HEK293T (cell line): ENCODE results near the gene BTK.

Experiments used
- CTCF ChIA-PET: fragments of 350-600 bp; formaldehyde crosslinking; extraction: SDS; loops from one replicate; lab custom pipeline; 2021; ENCODE audit warnings: antibody characterized with exemption, inconsistent platforms; lab: Yijun Ruan, JAX
- POLR2A ChIA-PET: fragments of 350-600 bp; formaldehyde crosslinking; extraction: SDS; loops from one replicate; lab custom pipeline; 2020; ENCODE audit warnings: antibody characterized with exemption, inconsistent platforms; lab: Yijun Ruan, JAX
- DNase-seq: peaks from one replicate; pipeline ENCODE4 v3.0.0; 2012; ENCODE audit warnings: mixed read lengths; ENCODE audit errors: extremely low spot score
- ARNT ChIP-seq: fragments of 450-650 bp; IDR thresholded peaks from 2 replicates; pipeline ENCODE4 v1.6.1; 2017; ENCODE audit warnings: mild to moderate bottlenecking
- BHLHE40 ChIP-seq: fragments of 450-650 bp; IDR thresholded peaks from 2 replicates; pipeline ENCODE4 v1.6.1; 2016; ENCODE audit warnings: mild to moderate bottlenecking, moderate library complexity, borderline replicate concordance
- CTBP1 ChIP-seq: fragments of 450-650 bp; IDR thresholded peaks from 2 replicates; pipeline ENCODE4 v1.6.1; 2016; ENCODE audit warnings: borderline replicate concordance
- ELF4 ChIP-seq: fragments of 450-650 bp; IDR thresholded peaks from 2 replicates; pipeline ENCODE4 v1.6.1; 2017; ENCODE audit warnings: antibody characterized with exemption
- FOXA1 ChIP-seq: fragments of 450-650 bp; IDR thresholded peaks from 2 replicates; pipeline ENCODE4 v1.6.1; 2016; ENCODE audit warnings: mild to moderate bottlenecking
- FOXK2 ChIP-seq: fragments of 450-650 bp; IDR thresholded peaks from 2 replicates; pipeline ENCODE4 v1.6.1; 2016; ENCODE audit warnings: mild to moderate bottlenecking
- FOXM1 ChIP-seq: fragments of 450-650 bp; IDR thresholded peaks from 2 replicates; pipeline ENCODE4 v1.6.1; 2017; ENCODE audit warnings: mild to moderate bottlenecking, borderline replicate concordance
- HDGF ChIP-seq: fragments of 450-650 bp; IDR thresholded peaks from 2 replicates; pipeline ENCODE4 v1.6.1; 2017; ENCODE audit warnings: antibody characterized with exemption, borderline replicate concordance
- L3MBTL2 ChIP-seq: fragments of 450-650 bp; conservative IDR thresholded peaks from 2 replicates; pipeline ENCODE4 v1.6.1; 2016; ENCODE audit warnings: mild to moderate bottlenecking
- LEF1 ChIP-seq: fragments of 450-650 bp; IDR thresholded peaks from 2 replicates; pipeline ENCODE4 v1.6.1; 2017; ENCODE audit warnings: mild to moderate bottlenecking, borderline replicate concordance
- NFRKB ChIP-seq: fragments of 450-650 bp; IDR thresholded peaks from 2 replicates; pipeline ENCODE4 v1.6.1; 2016; ENCODE audit warnings: mild to moderate bottlenecking, moderate library complexity
- SP1 ChIP-seq: fragments of 450-650 bp; IDR thresholded peaks from 2 replicates; pipeline ENCODE4 v1.6.1; 2017
- SUZ12 ChIP-seq: fragments of 450-650 bp; IDR thresholded peaks from 2 replicates; pipeline ENCODE4 v1.6.1; 2016; ENCODE audit warnings: mild to moderate bottlenecking
- TARDBP ChIP-seq: fragments of 450-650 bp; IDR thresholded peaks from 2 replicates; pipeline ENCODE4 v1.6.1; 2016
- ZNF384 ChIP-seq: fragments of 450-650 bp; IDR thresholded peaks from 2 replicates; pipeline ENCODE4 v1.6.1; 2016
- TF ChIP-seq, protein P1 (sequence below): fragments of 450-650 bp; IDR thresholded peaks from 2 replicates; pipeline ENCODE4 v1.6.1; 2016

Gene BTK

DNA sequence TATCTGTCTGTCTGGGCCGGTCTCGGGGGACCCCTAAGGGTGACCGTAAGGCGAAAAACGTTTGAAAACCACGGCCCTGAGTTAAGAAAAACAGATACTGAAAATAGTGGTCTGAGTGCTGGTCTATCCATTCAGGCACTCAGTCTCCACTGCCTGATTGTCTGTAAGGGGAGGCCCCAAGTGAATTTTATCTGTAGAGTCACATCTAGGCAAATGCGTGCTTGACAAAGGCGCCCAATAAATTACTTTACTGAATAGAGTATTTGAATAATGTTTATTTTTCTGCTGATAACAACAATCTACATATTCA, 22.5 kb upstream of the BTK start:
- TF ChIP-seq FOXA1 (no peak), TARDBP (no peak), SP1 (no peak), CTBP1 (no peak), ZNF384 (no peak), L3MBTL2 (no peak), FOXK2 (no peak)
- DNase-seq, result no peak
- POLR2A ChIA-PET, result interaction anchor here (1.2 kb wide), 1 partner anchor 18 kb away, joined by 4 read pairs; the partner anchor contains the start of gene RPL36A
- CTCF ChIA-PET, result no interaction called here

DNA sequence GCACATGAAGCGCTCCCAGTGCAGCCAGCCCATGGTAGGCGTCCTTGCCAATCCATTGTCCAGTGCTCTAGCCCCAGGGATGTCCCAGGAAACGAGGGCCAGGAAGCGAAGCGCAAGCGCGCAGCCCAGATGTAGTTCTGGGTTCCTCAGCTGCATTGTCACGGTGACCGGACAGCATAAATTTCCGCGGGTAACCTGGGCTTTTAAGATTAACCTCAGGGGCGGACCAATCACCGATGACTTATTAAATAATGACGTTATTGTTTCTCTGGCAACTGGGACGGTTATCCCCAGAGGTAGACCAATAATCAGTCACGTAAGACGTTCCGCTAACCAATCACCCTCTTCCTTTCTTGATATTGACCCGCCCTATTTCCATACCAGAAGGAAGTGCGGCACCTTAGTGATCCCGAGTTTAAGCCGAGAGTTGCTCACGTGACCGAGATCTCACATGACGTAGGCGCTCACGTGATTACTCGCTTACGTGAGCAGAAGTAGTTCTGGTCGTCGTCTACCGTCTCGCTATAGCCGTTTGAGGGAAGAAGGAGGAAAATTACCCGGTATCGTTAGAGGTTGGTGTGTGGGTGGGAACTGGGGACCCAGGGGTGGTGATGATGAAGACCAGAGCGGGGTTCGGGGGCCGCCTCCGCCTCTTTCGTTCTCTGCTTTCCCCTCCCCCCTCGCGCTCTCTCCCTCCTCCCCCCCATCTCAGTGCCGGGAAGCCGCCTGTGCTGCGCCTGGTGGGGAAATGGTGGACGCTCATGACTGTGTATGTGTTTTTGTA, 21.9 kb upstream of the BTK start, which contains the start of the genes GLA and HNRNPH2:
Gene GLA (minus strand): TSS at position 178 of the 784 bp plus-strand sequence. CDS start 22 bp downstream, at position 156.
Gene HNRNPH2 (plus strand): TSS at position 475 of the 784 bp plus-strand sequence. CDS start 3,767 bp downstream, outside the sequence.
- POLR2A ChIA-PET, result interaction anchor here (0.9 to 1.5 kb wide), 5 partner anchors 10 to 59 kb away, joined by 4 to 22 read pairs (median 4); partner anchors contain the start of genes RPL36A and TIMM8A
- peak; percentile 90 for DNase-seq
- TF ChIP-seq FOXM1 (no peak), LEF1 (no peak), ARNT (no peak), ZNF384 (no peak), CTBP1 (no peak; the same call in 1 of the 2 replicates), BHLHE40 (peak; percentile 50; the same call in 1 of the 2 replicates), NFRKB (peak; percentile 91; the same call in 1 of the 2 replicates), L3MBTL2 (peak; percentile 93), ELF4 (peak; percentile 81), SP1 (no peak), HDGF (no peak), SUZ12 (no peak), TARDBP (0 out of 2 replicates have a peak, but pooled peaks have one; percentile 55), FOXK2 (peak; percentile 62), FOXA1 (no peak)
- TF ChIP-seq, protein P1, sequence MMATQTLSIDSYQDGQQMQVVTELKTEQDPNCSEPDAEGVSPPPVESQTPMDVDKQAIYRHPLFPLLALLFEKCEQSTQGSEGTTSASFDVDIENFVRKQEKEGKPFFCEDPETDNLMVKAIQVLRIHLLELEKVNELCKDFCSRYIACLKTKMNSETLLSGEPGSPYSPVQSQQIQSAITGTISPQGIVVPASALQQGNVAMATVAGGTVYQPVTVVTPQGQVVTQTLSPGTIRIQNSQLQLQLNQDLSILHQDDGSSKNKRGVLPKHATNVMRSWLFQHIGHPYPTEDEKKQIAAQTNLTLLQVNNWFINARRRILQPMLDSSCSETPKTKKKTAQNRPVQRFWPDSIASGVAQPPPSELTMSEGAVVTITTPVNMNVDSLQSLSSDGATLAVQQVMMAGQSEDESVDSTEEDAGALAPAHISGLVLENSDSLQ, result peak; percentile 89
- CTCF ChIA-PET, result no interaction called here

DNA sequence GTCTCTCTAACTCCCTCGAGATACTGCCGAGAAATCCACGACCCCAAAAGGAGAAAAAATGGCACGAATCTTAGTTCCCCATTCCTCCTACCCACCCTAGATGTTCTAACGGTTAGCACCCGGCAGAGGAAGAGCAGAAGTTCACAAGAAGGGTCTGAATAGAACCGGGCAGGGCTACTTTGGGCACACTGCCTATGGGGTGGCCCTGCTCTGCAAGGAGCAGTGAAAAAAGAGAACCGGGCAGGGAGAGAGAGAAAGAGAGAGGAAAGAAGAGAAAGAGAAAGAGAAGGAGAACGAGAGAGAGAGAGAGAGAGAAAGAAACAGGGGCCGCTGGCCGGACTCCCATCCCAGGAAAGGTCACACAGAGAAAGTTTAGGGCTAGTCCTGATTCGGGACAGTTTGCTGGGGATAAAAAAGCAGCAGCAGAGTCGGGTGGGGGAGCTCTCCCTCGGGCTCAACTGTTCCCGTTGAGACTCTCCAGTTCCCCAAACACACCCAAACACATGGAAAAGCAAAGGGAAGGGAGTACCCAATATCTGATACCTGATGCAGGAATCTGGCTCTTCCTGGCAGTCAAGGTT, 21.3 kb upstream of the BTK start:
- POLR2A ChIA-PET, result interaction anchor here (0.9 to 1.5 kb wide), 4 partner anchors 11 to 58 kb away, joined by 4 to 22 read pairs (median 10); partner anchors contain the start of genes RPL36A and TIMM8A
- CTCF ChIA-PET, result no interaction called here
- DNase-seq, result no peak
- TF ChIP-seq FOXK2, result no peak
- no peak for TF ChIP-seq ELF4
- no peak for TF ChIP-seq FOXA1
- TF ChIP-seq SUZ12, result no peak
- TF ChIP-seq LEF1, result no peak
- no peak for TF ChIP-seq TARDBP
- no peak for TF ChIP-seq HDGF

DNA sequence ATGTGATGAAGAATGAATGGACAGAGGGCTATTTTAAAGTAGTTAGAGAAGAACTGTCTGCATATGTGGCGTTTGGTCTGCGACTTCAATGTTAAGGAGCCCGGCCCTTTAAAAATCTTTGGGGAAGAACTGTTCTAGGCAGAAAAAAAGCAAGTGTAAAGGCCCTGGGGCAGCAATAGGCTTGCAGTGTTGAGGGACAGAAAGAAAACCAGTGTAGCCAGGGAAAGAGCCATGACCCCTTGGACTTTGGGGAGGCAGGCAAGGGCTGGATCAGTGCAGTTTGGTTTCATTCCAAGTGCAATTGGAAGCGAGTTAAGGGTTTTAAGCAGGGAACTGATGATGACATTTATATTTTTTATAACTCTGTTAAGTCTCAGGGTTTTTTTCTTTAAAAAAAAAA, 13.8 kb upstream of the BTK start:
- no peak for TF ChIP-seq SUZ12
- no peak for TF ChIP-seq HDGF
- TF ChIP-seq ARNT, result no peak
- no peak for TF ChIP-seq NFRKB
- TF ChIP-seq SP1, result no peak
- TF ChIP-seq LEF1, result no peak
- TF ChIP-seq L3MBTL2, result no peak
- TF ChIP-seq ELF4, result no peak
- POLR2A ChIA-PET, result interaction anchor here (1.4 to 3.9 kb wide), 2 partner anchors 9 to 51 kb away, joined by 5 to 21 read pairs; partner anchors contain the start of genes RPL36A and TIMM8A
- CTCF ChIA-PET, result no interaction called here
- no peak for DNase-seq

DNA sequence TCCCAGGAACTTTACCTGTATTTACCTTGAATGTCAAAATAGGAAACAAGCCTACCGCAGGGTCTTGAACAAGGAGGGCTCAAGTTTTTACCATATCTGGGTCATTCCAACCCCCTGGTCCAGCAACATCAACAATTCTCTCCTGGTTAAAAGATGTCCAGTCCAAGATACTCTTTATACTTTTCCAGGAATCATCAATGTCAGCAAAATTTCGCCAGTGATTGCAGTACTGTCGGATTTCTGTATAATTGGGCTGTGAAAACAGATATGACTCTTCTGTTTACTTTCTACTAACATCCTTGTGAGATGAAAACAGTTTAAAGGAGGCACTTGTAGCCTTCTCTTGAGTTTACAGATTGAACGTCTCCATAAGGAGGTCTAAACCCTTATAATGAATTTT, 12.7 kb upstream of the BTK start:
- DNase-seq, result no peak
- TF ChIP-seq ELF4, result no peak
- CTCF ChIA-PET, result no interaction called here
- POLR2A ChIA-PET, result interaction anchor here (1.4 to 4.8 kb wide), 2 partner anchors 9 to 50 kb away, joined by 5 to 22 read pairs; partner anchors contain the start of genes GLA, HNRNPH2 and TIMM8A

DNA sequence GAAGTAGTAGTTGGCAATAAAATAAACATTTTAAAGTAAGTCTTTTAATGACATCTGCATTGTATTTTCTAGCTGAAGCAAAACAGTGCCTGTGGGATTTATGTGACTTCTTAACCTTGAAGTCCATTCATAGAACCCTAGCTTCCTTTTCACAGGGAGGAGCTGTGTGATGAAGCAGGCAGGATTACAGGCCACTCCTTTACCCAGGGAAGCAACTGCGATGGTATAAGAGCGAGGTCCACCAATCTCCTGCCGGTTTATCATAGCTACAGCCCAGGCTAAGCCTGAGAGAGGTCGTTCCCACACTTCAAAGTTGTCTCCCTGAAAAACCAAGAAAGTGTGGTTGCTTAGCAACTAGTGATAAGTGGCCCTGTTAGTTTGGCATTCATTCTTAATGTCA, 11.8 kb upstream of the BTK start:
- DNase-seq, result no peak
- TF ChIP-seq CTBP1, result no peak
- TF ChIP-seq FOXM1, result no peak
- no peak for TF ChIP-seq TARDBP
- no peak for TF ChIP-seq ELF4
- TF ChIP-seq FOXK2, result no peak
- no peak for TF ChIP-seq HDGF
- no peak for TF ChIP-seq ZNF384
- no peak for TF ChIP-seq BHLHE40
- no peak for TF ChIP-seq FOXA1
- no peak for TF ChIP-seq NFRKB
- TF ChIP-seq SUZ12, result no peak
- TF ChIP-seq, protein P1, result no peak
- no peak for TF ChIP-seq SP1
- TF ChIP-seq L3MBTL2, result no peak
- no peak for TF ChIP-seq ARNT
- ChIA-PET POLR2A (interaction anchor here (1.1 to 4.8 kb wide), 3 partner anchors 10 to 50 kb away, joined by 5 to 24 read pairs (median 22); partner anchors contain the start of genes GLA, HNRNPH2 and TIMM8A), CTCF (no interaction called here)
